ENCODE data around the gene TMEM87A.

TMEM87A gene

GRCh38 chr15:42210696-42211095 is 62.5 kb downstream of the TMEM87A start:
- Histone ChIP-seq H3K27ac (replicated peaks) (no peak overlapping the region), H3K4me3 (replicated peaks; ENCODE audit: insufficient read depth, low read length) (no peak overlapping the region), H3K27me3 (ENCODE audit: insufficient read depth, poor library complexity, severe bottlenecking) (no peaks in the 10 kb centered on the region)
- TF ChIP-seq CTCF (IDR thresholded peaks at IDR 0.05; ENCODE audit: insufficient read depth, low read length) (no peak), POLR2AphosphoS5 (IDR thresholded peaks at IDR 0.05; ENCODE audit: low read depth) (no peak), SPI1 (IDR thresholded peaks at IDR 0.05; ENCODE audit: borderline replicate concordance, low read depth) (no peak), REST (IDR thresholded peaks at IDR 0.05; ENCODE audit: insufficient replicate concordance, low read depth) (no peak), GABPA (IDR thresholded peaks at IDR 0.05; ENCODE audit: low read depth) (no peak)
- DNase-seq (ENCODE audit: low read depth in 1 of 2, low spot score in 1 of 2): peak in 1 of 2 experiments; percentile 83

GRCh38 chr15:42207674-42208579 is 65.3 kb downstream of the TMEM87A start, which contains the start of gene VPS39:
Gene VPS39 (minus strand): TSS chr15:42208304. CDS start chr15:42208153, 151 bp downstream.
- H3K4me3 ChIP-seq (replicated peaks; ENCODE audit: insufficient read depth, low read length): peak within 1 kb of the TSS; percentile 80
- TF ChIP-seq POLR2AphosphoS5 (IDR thresholded peaks at IDR 0.05; ENCODE audit: low read depth) (peak; percentile 88), CTCF (IDR thresholded peaks at IDR 0.05; ENCODE audit: insufficient read depth, low read length) (no peak), SPI1 (IDR thresholded peaks at IDR 0.05; ENCODE audit: borderline replicate concordance, low read depth) (peak; percentile 65), GABPA (IDR thresholded peaks at IDR 0.05; ENCODE audit: low read depth) (peak; percentile 88), REST (IDR thresholded peaks at IDR 0.05; ENCODE audit: insufficient replicate concordance, low read depth) (no peak)
- no peaks in the 10 kb centered on the region for H3K27me3 ChIP-seq (ENCODE audit: insufficient read depth, poor library complexity, severe bottlenecking)
- peak; percentile 70 to 89 for DNase-seq (ENCODE audit: low read depth in 1 of 2, low spot score in 1 of 2)
- peak within 1 kb of the TSS; percentile 85 for H3K27ac ChIP-seq (replicated peaks)

GRCh38 chr15:42206406-42206805 is 66.8 kb downstream of the TMEM87A start:
- Histone ChIP-seq H3K27ac (replicated peaks) (no peak overlapping the region), H3K27me3 (ENCODE audit: insufficient read depth, poor library complexity, severe bottlenecking) (no peaks in the 10 kb centered on the region), H3K4me3 (replicated peaks; ENCODE audit: insufficient read depth, low read length) (no peak overlapping the region)
- no peak for TF ChIP-seq REST (IDR thresholded peaks at IDR 0.05; ENCODE audit: insufficient replicate concordance, low read depth)
- no peak for TF ChIP-seq POLR2AphosphoS5 (IDR thresholded peaks at IDR 0.05; ENCODE audit: low read depth)
- no peak for TF ChIP-seq SPI1 (IDR thresholded peaks at IDR 0.05; ENCODE audit: borderline replicate concordance, low read depth)
- no peak for TF ChIP-seq CTCF (IDR thresholded peaks at IDR 0.05; ENCODE audit: insufficient read depth, low read length)
- TF ChIP-seq GABPA (IDR thresholded peaks at IDR 0.05; ENCODE audit: low read depth): no peak
- DNase-seq (ENCODE audit: low read depth in 1 of 2, low spot score in 1 of 2): no peak

Data from HL-60 (cell line).